Gastroesophageal sphincter (tissue), 4 donors: ENCODE results near the gene IL25. TPM values are rescaled to one million over a fixed set of nuclear protein-coding genes. Genes with fewer than 3 reads are reported as not detected.
"Not testable (repeated sequence)": the region's sequence is repeated elsewhere in the genome, so short reads cannot be mapped to it uniquely, and the experiment has no call there.

Experiments used
- ATAC-seq: fragments of 150-250 bp; one replicate; pipeline ENCODE4 v1.9.1; 2016; ENCODE audit warnings: mild to moderate bottlenecking, moderate library complexity
- H3K27ac ChIP-seq, 4 donors: fragments of 200-600 bp; sonication (generic) in 3 of 4; 1 replicate in 3 of 4; 2 replicates in 1 of 4; pipeline ENCODE4 v1.5.1; 2016 to 2019
- H3K27me3 ChIP-seq: fragments of 200-600 bp; sonication (generic); one replicate; pipeline ENCODE4 v1.5.1; 2019
- H3K36me3 ChIP-seq, 2 donors: fragments of 200-600 bp; sonication (generic); one replicate each; pipeline ENCODE4 v1.5.1; 2019; ENCODE audit warnings: control low read depth in 1 of 2
- H3K4me1 ChIP-seq, 3 donors: fragments of 200-600 bp; sonication (generic); 1 replicate in 2 of 3; 2 replicates in 1 of 3; pipeline ENCODE4 v1.5.1; 2016 to 2019; ENCODE audit warnings: control low read depth in 2 of 3
- H3K4me3 ChIP-seq, 2 donors: fragments of 200-600 bp; sonication (generic); one replicate each; pipeline ENCODE4 v1.5.1; 2019; ENCODE audit warnings: mild to moderate bottlenecking in 1 of 2, moderate library complexity in 1 of 2
- H3K9me3 ChIP-seq, 3 donors: fragments of 200-600 bp; sonication (generic); one replicate each; pipeline ENCODE4 v1.5.1; 2017 to 2019; ENCODE audit warnings: control low read depth in 2 of 3
- EP300 ChIP-seq: sonication (generic); formaldehyde crosslinking; IDR thresholded peaks from one replicate; pipeline ENCODE4 v1.6.1; 2017; ENCODE audit warnings: antibody characterized with exemption, mild to moderate bottlenecking
- POLR2A ChIP-seq, 2 donors: fragments of 450-650 bp; IDR thresholded peaks; one replicate each; pipeline ENCODE4 v1.6.1; 2017; ENCODE audit warnings: antibody characterized with exemption in 2 of 2, mild to moderate bottlenecking in 2 of 2, moderate library complexity in 1 of 2
- POLR2AphosphoS5 ChIP-seq: sonication (generic); formaldehyde crosslinking; IDR thresholded peaks from one replicate; pipeline ENCODE4 v1.6.1; 2017; ENCODE audit warnings: antibody characterized with exemption
- WGBS, 2 donors: methylation state at CpG; one replicate each; pipeline ENCODE4 v1.1.5; 2018; ENCODE audit warnings: low coverage in 1 of 2; 5-methylcytosine and 5-hydroxymethylcytosine counted together
- total RNA-seq, 4 donors: library from RNA; depleted of rRNA; stranded (reverse); fragments of >200 nt; gene quantifications; one replicate each; pipeline ENCODE4 v1.1.0, GENCODE V29; 2016
- TF ChIP-seq, protein P1 (sequence below), 4 experiments: fragments of 200-600 bp in 2 of 4; fragments of 450-650 bp in 2 of 4; sonication (generic) in 1 of 4; IDR thresholded peaks; one replicate each; pipeline ENCODE4 v1.5.1; 2017 to 2019; ENCODE audit warnings: antibody characterized with exemption in 4 of 4, mild to moderate bottlenecking in 2 of 4, moderate library complexity in 2 of 4

The IL25 gene
- not detected for total RNA-seq

DNA sequence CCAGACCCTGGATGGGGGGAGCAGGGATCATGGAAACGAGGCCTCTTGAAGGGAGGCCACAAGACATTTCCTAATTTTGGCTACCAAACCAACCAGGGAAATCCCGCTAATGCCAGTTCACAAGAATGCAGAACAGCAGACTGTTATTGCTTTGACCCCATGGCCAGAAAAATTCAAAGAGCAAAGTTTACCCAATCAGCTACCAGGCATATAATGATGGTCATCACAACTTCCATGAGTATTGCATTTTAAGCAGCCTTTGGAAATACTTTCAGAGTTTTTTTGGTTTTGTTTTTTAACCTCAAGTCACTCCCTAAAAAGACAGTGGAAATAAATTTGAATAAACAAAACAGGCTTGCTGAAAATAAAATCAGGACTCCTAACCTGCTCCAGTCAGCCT is at the start of gene IL25:
Gene IL25 (plus strand): TSS at position 301 of the 400 bp plus-strand sequence.
- Histone ChIP-seq H3K9me3 (no peaks in the 10 kb centered on the region), H3K36me3 (no peaks in the 10 kb centered on the region), H3K4me1 (no peaks in the 10 kb centered on the region), H3K27ac (no peak within 1 kb of the TSS), H3K27me3 (no peaks in the 10 kb centered on the region), H3K4me3 (no peak within 1 kb of the TSS)
- TF ChIP-seq POLR2AphosphoS5 (no peak), POLR2A (IDR thresholded peaks at IDR 0.05) (no peak)
- TF ChIP-seq, protein P1, sequence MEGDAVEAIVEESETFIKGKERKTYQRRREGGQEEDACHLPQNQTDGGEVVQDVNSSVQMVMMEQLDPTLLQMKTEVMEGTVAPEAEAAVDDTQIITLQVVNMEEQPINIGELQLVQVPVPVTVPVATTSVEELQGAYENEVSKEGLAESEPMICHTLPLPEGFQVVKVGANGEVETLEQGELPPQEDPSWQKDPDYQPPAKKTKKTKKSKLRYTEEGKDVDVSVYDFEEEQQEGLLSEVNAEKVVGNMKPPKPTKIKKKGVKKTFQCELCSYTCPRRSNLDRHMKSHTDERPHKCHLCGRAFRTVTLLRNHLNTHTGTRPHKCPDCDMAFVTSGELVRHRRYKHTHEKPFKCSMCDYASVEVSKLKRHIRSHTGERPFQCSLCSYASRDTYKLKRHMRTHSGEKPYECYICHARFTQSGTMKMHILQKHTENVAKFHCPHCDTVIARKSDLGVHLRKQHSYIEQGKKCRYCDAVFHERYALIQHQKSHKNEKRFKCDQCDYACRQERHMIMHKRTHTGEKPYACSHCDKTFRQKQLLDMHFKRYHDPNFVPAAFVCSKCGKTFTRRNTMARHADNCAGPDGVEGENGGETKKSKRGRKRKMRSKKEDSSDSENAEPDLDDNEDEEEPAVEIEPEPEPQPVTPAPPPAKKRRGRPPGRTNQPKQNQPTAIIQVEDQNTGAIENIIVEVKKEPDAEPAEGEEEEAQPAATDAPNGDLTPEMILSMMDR (IDR thresholded peaks at IDR 0.05) = no peak
- no peak for ATAC-seq
- WGBS, 2 donors = 63 to 100% methylated on average over 1 to 2 of the region's 2 CpGs

DNA sequence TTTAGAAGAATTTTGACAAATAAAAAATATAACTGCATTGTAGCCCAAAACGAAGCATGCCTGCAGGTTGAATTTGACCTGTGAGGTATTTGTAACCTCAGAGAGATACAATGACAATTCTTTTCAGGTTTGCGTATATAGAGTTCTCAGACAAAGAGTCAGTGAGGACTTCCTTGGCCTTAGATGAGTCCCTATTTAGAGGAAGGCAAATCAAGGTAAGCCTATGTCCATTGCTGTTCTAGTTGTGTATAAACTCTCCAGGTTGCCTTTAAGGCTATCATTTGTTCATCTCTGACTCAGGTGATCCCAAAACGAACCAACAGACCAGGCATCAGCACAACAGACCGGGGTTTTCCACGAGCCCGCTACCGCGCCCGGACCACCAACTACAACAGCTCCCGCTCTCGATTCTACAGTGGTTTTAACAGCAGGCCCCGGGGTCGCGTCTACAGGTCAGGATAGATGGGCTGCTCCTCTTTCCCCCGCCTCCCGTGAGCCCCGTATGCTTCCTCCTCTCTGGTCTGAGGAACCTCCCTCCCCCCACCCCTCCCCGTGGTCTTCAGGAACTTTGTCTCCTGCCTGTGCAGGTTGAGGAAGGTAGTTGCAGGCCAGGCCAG is 48.7 kb upstream of the IL25 start:
- Histone ChIP-seq H3K9me3 (no peaks in the 10 kb centered on the region), H3K36me3 (peaks cover 4 to 36% of the 10 kb centered on the region in 2 donors), H3K4me1 (peaks cover 4 to 36% (median 11%) of the 10 kb centered on the region in 3 donors), H3K4me3 (no peak overlapping the region), H3K27me3 (no peaks in the 10 kb centered on the region), H3K27ac (no peak overlapping the region)
- 85 to 93% methylated on average over 2 to 9 of the region's 18 CpGs for WGBS, 2 donors
- ATAC-seq = no peak
- TF ChIP-seq POLR2A (IDR thresholded peaks at IDR 0.05) (no peak), POLR2AphosphoS5 (no peak), EP300 (no peak)
- TF ChIP-seq, protein P1 (IDR thresholded peaks at IDR 0.05) = no peak

- no peaks in the 10 kb centered on the region for H3K27me3 ChIP-seq
- WGBS, 2 donors = no CpG with 5 or more reads among the region's 2 CpGs
- TF ChIP-seq EP300 (no peak), POLR2AphosphoS5 (no peak), POLR2A (IDR thresholded peaks at IDR 0.05) (no peak)
- TF ChIP-seq, protein P1 (IDR thresholded peaks at IDR 0.05) = no peak
- peaks cover 4 to 36% (median 11%) of the 10 kb centered on the region in 3 donors for H3K4me1 ChIP-seq
- no peak for ATAC-seq
- no peak overlapping the region for H3K4me3 ChIP-seq
- H3K36me3 ChIP-seq = peaks cover 4 to 36% of the 10 kb centered on the region in 2 donors
- H3K27ac ChIP-seq = no peak overlapping the region
- no peaks in the 10 kb centered on the region for H3K9me3 ChIP-seq
Observed at GRCh38 chr14:23324455-23324846, 48.2 kb upstream of the IL25 start.

GRCh38 chr14:23324993-23325392 is 47.6 kb upstream of the IL25 start:
- Histone ChIP-seq H3K9me3 (no peaks in the 10 kb centered on the region), H3K36me3 (peaks cover 4 to 36% of the 10 kb centered on the region in 2 donors), H3K27ac (no peak overlapping the region), H3K4me3 (no peak overlapping the region), H3K27me3 (no peaks in the 10 kb centered on the region), H3K4me1 (peaks cover 4 to 35% (median 11%) of the 10 kb centered on the region in 3 donors)
- no peak for ATAC-seq
- 67% methylated on average over 5 of the region's 7 CpGs; no CpG with 5 or more reads in 1 of the 2 donors for WGBS, 2 donors
- TF ChIP-seq, protein P1 (IDR thresholded peaks at IDR 0.05) = no peak
- no peak for TF ChIP-seq POLR2AphosphoS5
- no peak for TF ChIP-seq POLR2A (IDR thresholded peaks at IDR 0.05)

DNA sequence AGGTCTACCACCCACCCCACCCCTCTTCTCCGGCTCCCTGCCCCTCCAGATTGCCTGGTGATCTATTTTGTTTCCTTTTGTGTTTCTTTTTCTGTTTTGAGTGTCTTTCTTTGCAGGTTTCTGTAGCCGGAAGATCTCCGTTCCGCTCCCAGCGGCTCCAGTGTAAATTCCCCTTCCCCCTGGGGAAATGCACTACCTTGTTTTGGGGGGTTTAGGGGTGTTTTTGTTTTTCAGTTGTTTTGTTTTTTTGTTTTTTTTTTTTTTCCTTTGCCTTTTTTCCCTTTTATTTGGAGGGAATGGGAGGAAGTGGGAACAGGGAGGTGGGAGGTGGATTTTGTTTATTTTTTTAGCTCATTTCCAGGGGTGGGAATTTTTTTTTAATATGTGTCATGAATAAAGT is 46.9 kb upstream of the IL25 start:
- not testable (repeated sequence) for H3K9me3 ChIP-seq, H3K4me3 ChIP-seq, ATAC-seq, H3K27me3 ChIP-seq, H3K27ac ChIP-seq
- Histone ChIP-seq H3K36me3 (peaks cover 4 to 36% of the 10 kb centered on the region in 2 donors), H3K4me1 (peaks cover 4 to 27% (median 11%) of the 10 kb centered on the region in 3 donors)
- 87 to 88% methylated on average over 3 of the region's 5 CpGs for WGBS, 2 donors
